GM18508 (cell line): Measurements from ENCODE around the gene KRT86.
A peak's percentile ranks its signal among the peaks of the same experiment; 100 is the strongest.
"Not testable (repeated sequence)": the region's sequence is repeated elsewhere in the genome, so short reads cannot be mapped to it uniquely, and the experiment has no call there.

Experiments
- ATAC-seq: cut with Tn5 transposase; IDR thresholded peaks from one replicate; pipeline ENCODE4 v1.9.1; 2021; ENCODE audit warnings: moderate number of reproducible peaks; ENCODE audit not compliant: insufficient read depth, unreplicated experiment

The KRT86 gene

GRCh38 chr12:52286857-52287785 is 12.7 kb downstream of the KRT86 start:
- not testable (repeated sequence) for ATAC-seq

GRCh38 chr12:52287816-52288805 is 13.7 kb downstream of the KRT86 start:
- peak; percentile 65 for ATAC-seq

GRCh38 chr12:52290483-52291134 is 16.2 kb downstream of the KRT86 start:
- ATAC-seq = not testable (repeated sequence)

GRCh38 chr12:52291267-52291935 is 17.0 kb downstream of the KRT86 start, which contains the start of gene KRT81:
TSS of gene KRT81 (minus strand) at chr12:52291534. CDS start at chr12:52291465, 69 bp downstream.
- no peak for ATAC-seq

- no peak for ATAC-seq
These were observed 19.5 kb downstream of the KRT86 start for GRCh38 chr12:52293926-52294325.

- ATAC-seq = no peak
These were observed 20.4 kb downstream of the KRT86 start for GRCh38 chr12:52294803-52295202.

GRCh38 chr12:52295663-52296062 is 21.2 kb downstream of the KRT86 start:
- ATAC-seq = no peak

- ATAC-seq = no peak
These were observed 22.2 kb downstream of the KRT86 start for GRCh38 chr12:52296572-52297215.

- ATAC-seq = no peak
These were observed 24.3 kb downstream of the KRT86 start for GRCh38 chr12:52298677-52299190.

- ATAC-seq = no peak
These were observed 26.6 kb downstream of the KRT86 start for GRCh38 chr12:52300796-52301691.

- not testable (repeated sequence) for ATAC-seq
These were observed 27.3 kb downstream of the KRT86 start for GRCh38 chr12:52301721-52302120.

GRCh38 chr12:52302242-52302914 is 27.9 kb downstream of the KRT86 start:
- ATAC-seq = not testable (repeated sequence)

- ATAC-seq = peak; percentile 63
These were observed 30.5 kb downstream of the KRT86 start for GRCh38 chr12:52304941-52305411.

GRCh38 chr12:52305921-52306705 is 31.7 kb downstream of the KRT86 start:
- ATAC-seq = no peak

GRCh38 chr12:52306731-52307130 is 32.3 kb downstream of the KRT86 start:
- ATAC-seq = no peak
